NT2/D1 (cell line): ENCODE data around the gene HNF1B.

Experiments used
- DNase-seq: peaks from one replicate; pipeline ENCODE4 v3.0.0-alpha.2; 2011; ENCODE audit warnings: low read depth, low spot score
- H3K27me3 ChIP-seq: 2 replicates; pipeline ENCODE4 v1.6.0; 2011; ENCODE audit warnings: mild to moderate bottlenecking; ENCODE audit not compliant: insufficient read length, insufficient read depth
- H3K36me3 ChIP-seq: 2 replicates; pipeline ENCODE4 v1.6.1; 2011; ENCODE audit warnings: mild to moderate bottlenecking, low read length, mixed read lengths; ENCODE audit not compliant: insufficient read depth, insufficient read length
- H3K4me1 ChIP-seq: 2 replicates; pipeline ENCODE4 v1.5.1; 2011; ENCODE audit not compliant: insufficient read depth, insufficient read length
- H3K4me3 ChIP-seq: 2 replicates; pipeline ENCODE4 v1.5.1; 2011; ENCODE audit warnings: low read depth; ENCODE audit not compliant: insufficient read length
- H3K9ac ChIP-seq: 2 replicates; pipeline ENCODE4 v1.6.0; 2011; ENCODE audit warnings: low read depth; ENCODE audit not compliant: insufficient read length
- H3K9me3 ChIP-seq: 2 replicates; pipeline ENCODE4 v1.5.1; 2011; ENCODE audit warnings: mild to moderate bottlenecking, low read length; ENCODE audit not compliant: insufficient read depth
- SUZ12 ChIP-seq: IDR thresholded peaks from 2 replicates; pipeline ENCODE4 v1.6.1; 2011; ENCODE audit not compliant: insufficient read length, insufficient read depth; ENCODE audit errors: extremely low read depth
- YY1 ChIP-seq: IDR thresholded peaks from 2 replicates; pipeline ENCODE4 v1.6.1; 2011; ENCODE audit not compliant: insufficient read length, insufficient read depth
- ZNF274 ChIP-seq: IDR thresholded peaks from 2 replicates; pipeline ENCODE4 v1.6.1; 2011; ENCODE audit warnings: mild to moderate bottlenecking, low read depth, low read length

The HNF1B gene

GRCh38 chr17:37742762-37743611 is 1.9 kb downstream of the HNF1B start:
- no peaks in the 10 kb centered on the region for H3K36me3 ChIP-seq
- peaks cover 100% of the 10 kb centered on the region for H3K27me3 ChIP-seq
- no peak for DNase-seq
- H3K4me3 ChIP-seq: peak overlapping the region; percentile 54
- H3K9me3 ChIP-seq: no peaks in the 10 kb centered on the region
- peak overlapping the region; percentile 65 for H3K9ac ChIP-seq
- peaks cover 7% of the 10 kb centered on the region for H3K4me1 ChIP-seq
- no peak for TF ChIP-seq YY1
- TF ChIP-seq SUZ12: no peak
- TF ChIP-seq ZNF274: no peak

GRCh38 chr17:37742116-37742761 is 2.6 kb downstream of the HNF1B start:
- H3K9ac ChIP-seq: peak overlapping the region; percentile 18
- peaks cover 97% of the 10 kb centered on the region for H3K27me3 ChIP-seq
- H3K36me3 ChIP-seq: no peaks in the 10 kb centered on the region
- peak overlapping the region; percentile 54 for H3K4me3 ChIP-seq
- H3K4me1 ChIP-seq: peaks cover 7% of the 10 kb centered on the region
- TF ChIP-seq SUZ12: peak; percentile 97
- TF ChIP-seq YY1: no peak
- TF ChIP-seq ZNF274: no peak
- no peak for DNase-seq
- H3K9me3 ChIP-seq: no peaks in the 10 kb centered on the region

- H3K27me3 ChIP-seq: peaks cover 97% of the 10 kb centered on the region
- DNase-seq: no peak
- TF ChIP-seq YY1 (no peak), ZNF274 (no peak), SUZ12 (no peak)
- peak overlapping the region; percentile 54 for H3K4me3 ChIP-seq
- H3K4me1 ChIP-seq: peaks cover 7% of the 10 kb centered on the region
- H3K36me3 ChIP-seq: no peaks in the 10 kb centered on the region
- H3K9ac ChIP-seq: peak overlapping the region; percentile 9
- H3K9me3 ChIP-seq: no peaks in the 10 kb centered on the region
These were observed 3.3 kb downstream of the HNF1B start for GRCh38 chr17:37741341-37742115.

GRCh38 chr17:37740915-37741314 is 3.9 kb downstream of the HNF1B start:
- no peak overlapping the region for H3K4me3 ChIP-seq
- no peaks in the 10 kb centered on the region for H3K9me3 ChIP-seq
- peaks cover 6% of the 10 kb centered on the region for H3K4me1 ChIP-seq
- TF ChIP-seq ZNF274 (no peak), SUZ12 (no peak), YY1 (no peak)
- H3K27me3 ChIP-seq: peaks cover 97% of the 10 kb centered on the region
- no peaks in the 10 kb centered on the region for H3K36me3 ChIP-seq
- H3K9ac ChIP-seq: no peak overlapping the region
- no peak for DNase-seq

- no peaks in the 10 kb centered on the region for H3K4me1 ChIP-seq
- H3K9me3 ChIP-seq: no peaks in the 10 kb centered on the region
- no peak overlapping the region for H3K9ac ChIP-seq
- no peak for DNase-seq
- H3K27me3 ChIP-seq: peaks cover 95% of the 10 kb centered on the region
- TF ChIP-seq ZNF274 (no peak), SUZ12 (no peak), YY1 (no peak)
- H3K4me3 ChIP-seq: no peak overlapping the region
- no peaks in the 10 kb centered on the region for H3K36me3 ChIP-seq
These were observed 6.9 kb downstream of the HNF1B start for GRCh38 chr17:37737971-37738370.

GRCh38 chr17:37737081-37737480 is 7.8 kb downstream of the HNF1B start:
- no peak overlapping the region for H3K9ac ChIP-seq
- H3K27me3 ChIP-seq: peaks cover 91% of the 10 kb centered on the region
- TF ChIP-seq SUZ12: no peak
- TF ChIP-seq ZNF274: no peak
- TF ChIP-seq YY1: no peak
- no peaks in the 10 kb centered on the region for H3K4me1 ChIP-seq
- no peak for DNase-seq
- H3K36me3 ChIP-seq: no peaks in the 10 kb centered on the region
- no peak overlapping the region for H3K4me3 ChIP-seq
- H3K9me3 ChIP-seq: no peaks in the 10 kb centered on the region

GRCh38 chr17:37736428-37736827 is 8.4 kb downstream of the HNF1B start:
- TF ChIP-seq YY1: no peak
- no peak for TF ChIP-seq SUZ12
- TF ChIP-seq ZNF274: no peak
- Histone ChIP-seq H3K4me3 (no peak overlapping the region), H3K9ac (no peak overlapping the region), H3K27me3 (peaks cover 91% of the 10 kb centered on the region), H3K9me3 (no peaks in the 10 kb centered on the region), H3K4me1 (no peaks in the 10 kb centered on the region), H3K36me3 (no peaks in the 10 kb centered on the region)
- DNase-seq: no peak
